Smooth muscle cell (in vitro differentiated cells): ENCODE measurements around the gene TESK2. TPM values are rescaled to one million over a fixed set of nuclear protein-coding genes. Genes with fewer than 3 reads are reported as not detected.
A peak's percentile ranks its signal among the peaks of the same experiment; 100 is the strongest.

Experiments used
- DNase-seq: peaks from one replicate; lab custom pipeline; 2025; ENCODE audit not compliant: unreplicated experiment; lab: John Stamatoyannopoulos, UW
- H2AFZ ChIP-seq: fragments of 200-600 bp; sonication (generic); 2 replicates; pipeline ENCODE4 v1.6.0; 2016; ENCODE audit warnings: antibody characterized with exemption, low read depth, mild to moderate bottlenecking
- H3F3A ChIP-seq: fragments of 200-600 bp; sonication (generic); 2 replicates; pipeline ENCODE4 v1.6.0; 2017; ENCODE audit warnings: antibody characterized with exemption, low read depth
- H3K27ac ChIP-seq: fragments of 200-600 bp; sonication (generic); 2 replicates; pipeline ENCODE4 v1.5.1; 2016; ENCODE audit warnings: low read depth, mild to moderate bottlenecking
- H3K27me3 ChIP-seq: fragments of 200-600 bp; sonication (generic); 2 replicates; pipeline ENCODE4 v1.6.1; 2016; ENCODE audit warnings: low read depth, mild to moderate bottlenecking
- H3K36me3 ChIP-seq: fragments of 200-600 bp; sonication (generic); 2 replicates; pipeline ENCODE4 v1.5.1; 2016; ENCODE audit warnings: low read depth
- H3K4me1 ChIP-seq: fragments of 200-600 bp; sonication (generic); 2 replicates; pipeline ENCODE4 v1.5.1; 2016; ENCODE audit warnings: low read depth
- H3K4me2 ChIP-seq: fragments of 200-600 bp; sonication (generic); 2 replicates; pipeline ENCODE4 v1.6.0; 2016; ENCODE audit warnings: mild to moderate bottlenecking
- H3K4me3 ChIP-seq: fragments of 200-600 bp; sonication (generic); 2 replicates; pipeline ENCODE4 v1.5.1; 2016; ENCODE audit warnings: mild to moderate bottlenecking
- H3K79me2 ChIP-seq: fragments of 200-600 bp; sonication (generic); 2 replicates; pipeline ENCODE4 v1.6.0; 2016; ENCODE audit warnings: low read depth, mild to moderate bottlenecking
- H3K9ac ChIP-seq: fragments of 200-600 bp; sonication (generic); 2 replicates; pipeline ENCODE4 v1.6.0; 2016; ENCODE audit warnings: low read depth
- H3K9me3 ChIP-seq: fragments of 200-600 bp; sonication (generic); replicated peaks from 2 replicates; pipeline ENCODE4 v1.5.1; 2016; ENCODE audit warnings: low read depth
- H4K20me1 ChIP-seq: fragments of 200-600 bp; sonication (generic); 2 replicates; pipeline ENCODE4 v1.6.0; 2016; ENCODE audit warnings: low read depth
- CTCF ChIP-seq: fragments of 200-600 bp; sonication (generic); IDR thresholded peaks from 2 replicates; pipeline ENCODE4 v1.5.1; 2017; ENCODE audit warnings: borderline replicate concordance, mild to moderate bottlenecking, antibody characterized with exemption; ENCODE audit not compliant: insufficient read depth, poor library complexity, severe bottlenecking
- WGBS: methylation state at CpG from one replicate; pipeline ENCODE4 v1.1.7; 2016; ENCODE audit warnings: low lambda C conversion rate; 5-methylcytosine and 5-hydroxymethylcytosine counted together
- polyA plus RNA-seq: library from polyadenylated mRNA; unstranded; fragments of >200 nt; fragmentation: Nextera tagmentation; extraction: Ambion mirVana; gene quantifications from 2 replicates; pipeline ENCODE4 v1.2.1, GENCODE V29; 2016
- total RNA-seq: library from RNA; depleted of rRNA; stranded (reverse); fragments of >200 nt; gene quantifications from 2 replicates; pipeline ENCODE4 v1.2.3, GENCODE V29; 2014

TESK2 gene
- total and polyA plus RNA-seq, 2 experiments from 2014 or later, result 1.3 to 4.3 TPM

- Histone ChIP-seq H3K9ac (peak within 1 kb of the TSS; percentile 57), H4K20me1 (no peaks in the 10 kb centered on the region), H3K4me1 (peaks cover 14% of the 10 kb centered on the region), H3K27ac (peak within 1 kb of the TSS; percentile 78), H3K9me3 (no peaks in the 10 kb centered on the region), H3K36me3 (no peaks in the 10 kb centered on the region), H3K79me2 (peaks cover 6% of the 10 kb centered on the region), H3F3A (no peaks in the 10 kb centered on the region), H2AFZ (peak within 1 kb of the TSS; percentile 80), H3K27me3 (no peaks in the 10 kb centered on the region), H3K4me2 (peak within 1 kb of the TSS; percentile 89), H3K4me3 (peak within 1 kb of the TSS; percentile 72)
- no peak for TF ChIP-seq CTCF
- peak; percentile 71 for DNase-seq
- 1% methylated on average over 66 of the region's 70 CpGs for WGBS
Observed at GRCh38 chr1:45339789-45340558, 151.0 kb downstream of the TESK2 start, which contains the start of the genes MUTYH and TOE1. Gene MUTYH (minus strand): TSS chr1:45340440. CDS start chr1:45334505, 5,935 bp downstream. Gene TOE1 (plus strand): TSS chr1:45340170. CDS start chr1:45340253, 83 bp downstream.

- Histone ChIP-seq H3K4me3 (no peak overlapping the region), H3F3A (no peaks in the 10 kb centered on the region), H3K79me2 (peaks cover 6% of the 10 kb centered on the region), H3K9me3 (no peaks in the 10 kb centered on the region), H3K27me3 (no peaks in the 10 kb centered on the region), H3K27ac (no peak overlapping the region), H3K36me3 (no peaks in the 10 kb centered on the region), H3K4me1 (peaks cover 19% of the 10 kb centered on the region), H2AFZ (no peak overlapping the region), H3K9ac (no peak overlapping the region), H4K20me1 (no peaks in the 10 kb centered on the region), H3K4me2 (no peak overlapping the region)
- WGBS, result 88% methylated on average over 3 of the region's 3 CpGs
- no peak for TF ChIP-seq CTCF
- no peak for DNase-seq
Observed at GRCh38 chr1:45337630-45338325, 153.2 kb downstream of the TESK2 start.

- Histone ChIP-seq H3K4me1 (peaks cover 12% of the 10 kb centered on the region), H3K9me3 (no peaks in the 10 kb centered on the region), H3K36me3 (no peaks in the 10 kb centered on the region), H3K27me3 (no peaks in the 10 kb centered on the region), H2AFZ (no peak overlapping the region), H4K20me1 (no peaks in the 10 kb centered on the region), H3K4me2 (no peak overlapping the region), H3F3A (no peaks in the 10 kb centered on the region), H3K27ac (no peak overlapping the region), H3K4me3 (no peak overlapping the region), H3K79me2 (peaks cover under 1% of the 10 kb centered on the region), H3K9ac (no peak overlapping the region)
- 47% methylated on average over 4 of the region's 4 CpGs for WGBS
- no peak for TF ChIP-seq CTCF
- DNase-seq, result no peak
Observed at GRCh38 chr1:45335855-45336324, 155.1 kb downstream of the TESK2 start.
